Epidermal melanocyte (primary cell): ENCODE measurements around the gene ATP5MC2.
"Not testable (repeated sequence)": the region's sequence is repeated elsewhere in the genome, so short reads cannot be mapped to it uniquely, and the experiment has no call there.

Experiments used
- DNase-seq: peaks from one replicate; pipeline ENCODE4 v3.0.0; 2011; ENCODE audit warnings: low spot score; ENCODE audit not compliant: insufficient read length

The ATP5MC2 gene

GRCh38 chr12:53675701-53676607 is at the start of gene ATP5MC2:
TSS of gene ATP5MC2 (minus strand) at chr12:53676083. CDS start at chr12:53672614, 3,469 bp downstream.
- DNase-seq, result peak; percentile 92

- no peak for DNase-seq
Observed at GRCh38 chr12:53722450-53723041, 46.7 kb upstream of the ATP5MC2 start.

GRCh38 chr12:53720946-53721345 is 45.1 kb upstream of the ATP5MC2 start:
- no peak for DNase-seq

GRCh38 chr12:53719649-53720048 is 43.8 kb upstream of the ATP5MC2 start:
- DNase-seq, result no peak

GRCh38 chr12:53718567-53718966 is 42.7 kb upstream of the ATP5MC2 start:
- not testable (repeated sequence) for DNase-seq

- DNase-seq, result no peak
Observed at GRCh38 chr12:53717319-53717718, 41.4 kb upstream of the ATP5MC2 start.

- DNase-seq, result no peak
Observed at GRCh38 chr12:53714004-53714403, 38.1 kb upstream of the ATP5MC2 start.

GRCh38 chr12:53713516-53713915 is 37.6 kb upstream of the ATP5MC2 start:
- no peak for DNase-seq

- no peak for DNase-seq
Observed at GRCh38 chr12:53712059-53712643, 36.3 kb upstream of the ATP5MC2 start.

- no peak for DNase-seq
Observed at GRCh38 chr12:53710091-53710490, 34.2 kb upstream of the ATP5MC2 start.

GRCh38 chr12:53709671-53710070 is 33.8 kb upstream of the ATP5MC2 start:
- DNase-seq, result no peak

- no peak for DNase-seq
Observed at GRCh38 chr12:53706080-53706479, 30.2 kb upstream of the ATP5MC2 start.

- DNase-seq, result no peak
Observed at GRCh38 chr12:53703756-53704155, 27.9 kb upstream of the ATP5MC2 start.

GRCh38 chr12:53701518-53702264 is 25.8 kb upstream of the ATP5MC2 start:
- DNase-seq, result peak; percentile 82

GRCh38 chr12:53700567-53700966 is 24.7 kb upstream of the ATP5MC2 start:
- no peak for DNase-seq

- DNase-seq, result no peak
Observed at GRCh38 chr12:53699678-53700025, 23.8 kb upstream of the ATP5MC2 start.

- DNase-seq, result no peak
Observed at GRCh38 chr12:53698948-53699677, 23.2 kb upstream of the ATP5MC2 start.

- DNase-seq, result no peak
Observed at GRCh38 chr12:53696655-53697331, 20.9 kb upstream of the ATP5MC2 start.

GRCh38 chr12:53696285-53696654 is 20.4 kb upstream of the ATP5MC2 start:
- peak; percentile 100 for DNase-seq
